Mammary epithelial cell (primary cell): ENCODE data around the gene HPX.

Experiments
- CTCF ChIP-seq, 2 donors: IDR thresholded peaks in 1 of 2; conservative IDR thresholded peaks in 1 of 2; 2 replicates each; pipeline ENCODE4 v1.5.1; 2011 to 2012; ENCODE audit warnings: inconsistent platforms in 2 of 2, low read length in 2 of 2, mild to moderate bottlenecking in 2 of 2, control low read depth in 1 of 2, low read depth in 1 of 2; ENCODE audit not compliant: insufficient read depth in 1 of 2; ENCODE audit errors: extremely low read depth in 1 of 2
- EZH2 ChIP-seq: IDR thresholded peaks from 2 replicates; pipeline ENCODE4 v1.6.1; 2012; ENCODE audit warnings: low read length, inconsistent platforms, borderline replicate concordance

GRCh38 chr11:6481012-6481923 lies 40.5 kb upstream of the HPX start, which contains the start of the genes ARFIP2 and TIMM10B:
- TF ChIP-seq CTCF (conservative IDR thresholded peaks at IDR 0.05 in 1 of 2, IDR thresholded peaks at IDR 0.05 in 1 of 2; ENCODE audit: extremely low read depth in 1 of 2, insufficient read depth in 1 of 2, low read depth in 1 of 2, low read length in 2 of 2) (no peak), EZH2 (no peak)
